Epithelial cell of esophagus (primary cell): ENCODE data around the gene SLC6A15.

Experiments
- DNase-seq: peaks from one replicate; pipeline ENCODE4 v3.0.0; 2010; ENCODE audit warnings: low read depth
- H3K4me3 ChIP-seq: 2 replicates; pipeline ENCODE4 v1.5.1; 2011; ENCODE audit warnings: mild to moderate bottlenecking, low read length, control low read depth
- CTCF ChIP-seq: IDR thresholded peaks from 2 replicates; pipeline ENCODE4 v1.5.1; 2011; ENCODE audit warnings: low read depth, mild to moderate bottlenecking, low read length, control low read depth, inconsistent platforms; ENCODE audit not compliant: insufficient read depth; ENCODE audit errors: missing control alignments

Gene SLC6A15

DNA sequence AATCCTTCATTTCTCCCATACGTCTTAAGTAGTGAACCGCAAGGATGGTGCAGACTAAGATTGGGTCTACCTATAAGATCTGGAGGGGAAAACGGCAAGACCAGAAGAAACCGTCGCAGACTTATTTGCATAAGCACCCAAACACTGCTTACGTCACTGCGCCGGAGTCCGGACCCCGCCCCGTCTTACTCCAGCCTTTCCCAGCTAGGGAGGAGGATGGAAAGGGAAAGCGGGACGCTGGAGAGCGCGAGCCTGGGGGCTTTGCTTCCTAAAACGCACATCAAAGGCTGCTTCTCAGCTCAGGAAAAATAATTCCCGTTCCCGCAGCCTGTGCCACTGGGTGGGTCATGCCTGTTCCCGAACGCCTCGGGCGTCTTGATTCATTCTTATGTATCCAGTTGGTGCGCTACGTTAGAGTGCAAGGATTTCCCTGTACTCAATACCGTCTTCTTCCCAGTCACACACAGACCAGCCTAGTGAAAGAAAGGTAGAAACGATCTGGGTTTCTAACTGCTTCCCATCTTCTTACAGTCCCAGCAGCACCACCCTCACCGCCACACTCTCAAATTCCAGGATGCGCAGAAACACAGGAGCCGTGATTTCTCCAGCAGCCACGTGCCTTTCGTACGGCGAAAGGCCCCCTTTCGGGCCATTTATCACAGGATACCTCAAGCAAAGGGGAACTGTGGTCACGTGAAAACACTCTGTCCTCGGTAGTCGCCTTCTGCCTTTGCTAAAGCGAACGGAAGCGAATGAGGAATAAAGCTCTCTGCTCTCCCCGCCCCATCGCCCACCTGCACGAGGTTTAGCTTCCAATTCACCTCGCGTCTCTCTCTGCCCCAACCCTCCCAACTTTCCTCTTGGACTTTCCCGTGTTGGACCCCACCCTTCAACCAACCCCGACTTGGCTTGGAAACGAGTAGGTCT lies 1.1 kb downstream of the SLC6A15 start:
- H3K4me3 ChIP-seq, result peak overlapping the region; percentile 87
- DNase-seq, result peak; percentile 90
- no peak for TF ChIP-seq CTCF

DNA sequence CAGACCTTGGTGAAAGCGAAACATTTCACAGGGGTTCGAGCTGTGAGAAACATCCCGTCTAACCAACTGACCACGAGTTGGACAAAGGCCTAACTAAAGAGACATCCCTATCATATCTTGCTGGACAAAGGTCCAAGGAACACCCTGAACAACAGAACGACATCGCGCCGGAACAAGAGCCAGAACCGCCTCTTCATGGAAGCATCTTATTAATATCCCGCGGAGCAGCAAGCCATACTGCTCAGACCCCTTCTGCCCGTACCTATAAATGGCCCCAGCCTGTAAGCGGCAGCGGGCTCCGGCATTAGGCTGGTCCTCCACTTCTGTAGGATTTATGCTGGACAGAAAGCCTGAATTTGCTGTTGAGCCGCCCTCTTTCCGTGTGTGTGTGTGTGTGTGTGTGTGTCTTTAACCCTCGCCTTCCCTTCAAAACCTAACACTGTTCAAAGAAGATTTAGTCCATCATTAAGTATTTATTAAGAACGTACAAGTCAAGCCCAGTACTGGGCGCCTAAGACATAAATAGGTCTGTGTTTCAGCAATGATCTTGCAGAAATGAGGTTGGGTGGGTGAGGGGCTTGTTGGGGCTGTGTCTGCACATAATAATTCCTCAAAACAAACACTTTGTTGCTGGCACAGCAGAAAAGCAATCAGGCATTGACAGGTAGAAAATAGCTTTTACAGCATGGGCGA lies 1.9 kb downstream of the SLC6A15 start:
- TF ChIP-seq CTCF, result no peak
- peak overlapping the region; percentile 87 for H3K4me3 ChIP-seq
- DNase-seq, result peak; percentile 43

DNA sequence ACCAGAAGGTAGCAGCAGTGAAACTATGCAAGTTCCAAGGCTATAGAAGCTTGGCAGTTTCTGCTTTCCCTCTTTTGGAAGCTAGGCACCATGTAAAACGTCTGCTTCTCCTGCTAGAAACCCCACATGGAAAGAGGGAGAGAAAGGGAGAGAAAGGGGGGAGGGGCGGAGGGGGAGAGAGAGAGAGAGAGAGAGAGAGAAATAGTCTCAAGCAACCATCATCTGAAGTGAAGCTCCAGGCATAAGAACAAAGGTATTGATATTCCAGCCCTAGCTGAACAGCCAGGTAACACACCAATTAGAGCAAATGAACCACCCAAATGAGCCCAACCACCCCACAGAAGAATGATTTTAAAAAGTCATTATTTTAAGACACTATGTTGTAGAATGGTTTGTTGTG lies 8.5 kb downstream of the SLC6A15 start:
- no peak for TF ChIP-seq CTCF
- no peak for DNase-seq
- no peak overlapping the region for H3K4me3 ChIP-seq

DNA sequence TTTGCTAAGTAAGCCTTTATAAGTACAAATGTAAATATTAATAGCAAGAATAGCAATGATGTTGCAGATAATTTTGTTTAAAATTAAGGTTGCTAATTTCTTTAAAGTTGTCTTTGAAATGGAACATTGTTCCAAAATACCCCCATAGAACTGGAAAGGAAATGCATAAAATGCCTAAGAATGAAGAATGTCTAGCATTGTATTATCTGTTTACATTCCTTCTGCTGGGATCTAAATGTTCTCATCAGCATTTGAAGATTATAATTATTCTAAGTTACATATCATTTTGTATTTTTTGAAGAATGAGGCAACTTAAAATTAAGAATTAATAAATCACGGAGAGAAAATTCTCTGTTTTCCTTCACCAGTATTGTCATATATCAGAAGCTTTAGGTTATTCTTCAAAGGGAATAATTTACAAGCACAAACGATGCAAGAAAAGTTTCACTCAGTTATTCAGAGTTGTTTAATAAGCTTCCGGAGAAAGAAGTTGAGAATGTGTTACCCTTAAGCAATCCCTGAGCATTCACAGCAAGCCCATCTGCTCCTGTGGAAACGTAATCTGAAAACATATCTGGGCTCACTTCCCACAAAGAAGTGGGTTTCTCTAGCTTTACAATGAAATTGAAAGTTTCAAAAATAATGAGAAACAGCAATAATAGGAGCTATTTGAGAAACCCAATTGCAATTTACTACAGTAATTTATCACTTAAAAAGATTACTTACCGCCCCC lies 21.3 kb downstream of the SLC6A15 start:
- TF ChIP-seq CTCF, result no peak
- no peak overlapping the region for H3K4me3 ChIP-seq
- no peak for DNase-seq

GRCh38 chr12:84889818-84890217 lies 22.8 kb downstream of the SLC6A15 start:
- peak; percentile 51 for DNase-seq
- H3K4me3 ChIP-seq, result no peak overlapping the region
- TF ChIP-seq CTCF, result no peak

GRCh38 chr12:84888861-84889260 lies 23.7 kb downstream of the SLC6A15 start:
- no peak for DNase-seq
- no peak for TF ChIP-seq CTCF
- H3K4me3 ChIP-seq, result no peak overlapping the region
